VCaP (cell line): Measurements from ENCODE around the gene PDLIM7.
"Not testable (repeated sequence)": the region's sequence is repeated elsewhere in the genome, so short reads cannot be mapped to it uniquely, and the experiment has no call there.

Experiments
- H3K27ac ChIP-seq: fragments of 450-650 bp; 2 replicates; pipeline ENCODE4 v1.5.1; 2017
- CTCF ChIP-seq: fragments of 450-650 bp; conservative IDR thresholded peaks from 2 replicates; pipeline ENCODE4 v1.5.1; 2017; ENCODE audit warnings: mild to moderate bottlenecking, moderate library complexity

Gene PDLIM7

GRCh38 chr5:177486256-177486655 lies 11.1 kb downstream of the PDLIM7 start:
- no peak for TF ChIP-seq CTCF

GRCh38 chr5:177485753-177486152 lies 11.7 kb downstream of the PDLIM7 start:
- H3K27ac ChIP-seq, result not testable (repeated sequence)

More at GRCh38 chr5:177486256-177486655, 11.1 kb downstream of the PDLIM7 start:
- H3K27ac ChIP-seq, result no peak overlapping the region

- H3K27ac ChIP-seq, result no peak overlapping the region
- TF ChIP-seq CTCF, result no peak
These were observed 12.4 kb downstream of the PDLIM7 start for GRCh38 chr5:177484902-177485549.

- no peak overlapping the region for H3K27ac ChIP-seq
- TF ChIP-seq CTCF, result no peak
These were observed 13.2 kb downstream of the PDLIM7 start for GRCh38 chr5:177483994-177484901.

GRCh38 chr5:177483042-177483441 lies 14.4 kb downstream of the PDLIM7 start:
- TF ChIP-seq CTCF, result no peak
- no peak overlapping the region for H3K27ac ChIP-seq

GRCh38 chr5:177482359-177482795 lies 15.0 kb downstream of the PDLIM7 start:
- H3K27ac ChIP-seq, result no peak overlapping the region
- no peak for TF ChIP-seq CTCF

- peak overlapping the region; percentile 32; the same call in 1 of the 2 replicates for H3K27ac ChIP-seq
- no peak for TF ChIP-seq CTCF
These were observed 17.6 kb downstream of the PDLIM7 start for GRCh38 chr5:177479774-177480173.
